SK-N-DZ (cell line): ENCODE data around the gene PARP12.

Experiments used
- DNase-seq: peaks from one replicate; pipeline ENCODE4 v3.0.0-alpha.2; 2015; ENCODE audit warnings: low spot score

The PARP12 gene

DNA sequence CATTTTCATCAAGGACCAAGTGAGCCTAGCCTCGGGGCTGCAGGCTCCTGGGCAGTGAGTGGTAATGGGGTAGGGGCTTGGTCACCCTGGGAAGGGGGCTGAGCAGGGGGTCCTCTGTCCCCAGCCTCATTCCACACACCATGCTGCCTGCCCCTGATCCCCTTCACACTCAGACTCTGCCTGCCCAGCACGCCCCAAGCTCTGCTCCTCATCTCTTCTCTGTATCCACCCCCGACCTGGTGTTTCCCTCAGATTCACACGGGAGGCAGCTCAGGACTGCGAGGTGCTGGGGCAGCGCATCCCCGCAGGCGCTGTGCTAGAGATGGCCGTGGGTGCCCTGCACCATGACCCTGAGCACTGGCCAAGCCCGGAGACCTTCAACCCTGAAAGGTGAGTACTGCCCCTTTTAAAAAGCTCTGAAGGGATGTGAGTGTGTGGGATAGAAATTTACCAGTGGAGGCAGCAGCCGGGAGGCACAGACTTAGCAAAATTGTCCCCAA is 47.2 kb downstream of the PARP12 start:
- DNase-seq = no peak

DNA sequence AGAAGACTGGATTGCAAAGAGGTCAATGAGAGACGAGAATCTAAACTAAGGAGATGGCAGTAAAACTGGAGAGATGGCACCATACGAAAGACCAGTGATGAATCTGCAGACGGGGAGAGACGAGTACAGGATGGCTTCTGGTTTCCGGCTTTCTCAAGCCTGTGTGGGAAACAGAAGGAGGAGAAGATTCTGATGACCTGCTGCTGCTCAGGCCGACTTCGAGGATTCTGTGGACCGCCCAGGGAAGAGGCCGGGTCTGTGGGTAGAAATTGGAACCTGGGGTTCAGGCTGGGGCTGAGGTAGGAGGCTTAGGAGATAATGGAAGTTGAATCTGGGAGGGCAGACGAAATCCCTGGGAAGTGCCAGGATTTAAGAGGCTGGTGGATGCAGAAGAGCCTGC is 48.6 kb downstream of the PARP12 start:
- no peak for DNase-seq

DNA sequence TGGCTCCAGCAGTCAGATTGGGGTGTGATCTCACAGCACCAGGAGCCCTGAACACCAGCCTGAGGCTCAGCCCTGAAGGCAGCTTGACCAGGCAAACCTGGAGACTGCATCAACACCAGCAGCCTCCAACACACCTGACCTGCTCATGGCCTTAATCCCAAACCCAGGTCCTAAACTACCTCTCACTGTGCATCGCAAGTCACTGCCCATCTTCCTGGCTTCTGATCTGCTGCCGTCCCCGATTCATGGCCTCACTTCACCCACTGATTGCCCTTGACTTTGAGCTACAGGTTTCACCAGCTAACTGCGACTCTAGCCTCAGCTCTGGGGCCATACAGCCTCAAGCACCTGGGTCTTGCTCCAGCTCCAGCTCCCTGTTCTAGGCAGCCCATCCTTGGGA is 49.1 kb downstream of the PARP12 start:
- no peak for DNase-seq

DNA sequence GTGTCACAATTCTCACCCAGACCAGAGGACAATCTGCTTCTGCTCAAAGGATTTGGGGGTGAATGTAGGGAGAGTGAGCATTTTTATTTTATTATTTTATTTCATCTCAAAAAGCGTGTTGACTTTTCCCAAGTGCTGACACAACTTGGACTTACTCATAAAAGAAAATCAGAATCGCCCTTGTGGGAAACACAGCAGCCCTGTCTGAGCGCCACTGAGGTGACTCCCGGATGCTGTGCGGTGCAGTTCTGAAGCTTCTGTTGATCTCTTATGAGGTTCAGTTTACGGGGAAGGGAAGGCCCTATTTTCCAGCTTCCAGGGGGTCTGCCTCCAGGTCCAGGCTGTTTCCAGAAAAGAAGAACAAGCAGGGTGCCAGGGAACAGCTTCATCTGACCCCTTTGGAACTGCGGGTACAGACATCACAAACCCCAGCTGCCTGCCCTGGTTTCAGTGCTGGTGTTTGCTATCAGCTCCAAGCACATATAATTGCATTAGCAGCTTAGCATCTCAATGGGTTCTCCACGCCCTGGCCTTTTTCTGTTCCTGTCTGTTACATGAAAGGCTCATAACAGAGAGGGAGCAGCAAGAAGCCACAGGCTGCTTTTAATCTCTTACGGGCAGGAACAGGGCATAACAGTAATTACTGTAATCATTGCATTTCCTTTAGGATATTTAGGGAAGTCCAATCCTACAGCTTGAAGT is 52.4 kb downstream of the PARP12 start:
- peak; percentile 90 for DNase-seq

DNA sequence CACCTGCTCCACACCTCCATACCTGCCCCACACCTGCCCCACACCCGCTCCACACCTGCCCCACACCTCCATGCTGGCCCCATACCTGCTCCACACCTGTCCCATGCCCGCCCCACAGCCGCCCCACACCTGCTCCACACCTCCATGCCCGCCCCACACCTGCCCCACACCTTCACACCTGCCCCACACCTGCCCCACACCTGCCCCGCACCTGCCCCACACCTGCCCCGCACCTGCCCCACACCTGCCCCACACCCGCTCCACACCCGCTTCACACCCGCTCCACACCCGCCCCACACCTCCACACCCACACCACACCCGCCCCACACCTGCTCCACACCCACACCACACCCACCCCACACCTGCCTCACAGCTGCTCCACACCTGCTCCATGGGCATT is 53.0 kb downstream of the PARP12 start:
- no peak for DNase-seq

DNA sequence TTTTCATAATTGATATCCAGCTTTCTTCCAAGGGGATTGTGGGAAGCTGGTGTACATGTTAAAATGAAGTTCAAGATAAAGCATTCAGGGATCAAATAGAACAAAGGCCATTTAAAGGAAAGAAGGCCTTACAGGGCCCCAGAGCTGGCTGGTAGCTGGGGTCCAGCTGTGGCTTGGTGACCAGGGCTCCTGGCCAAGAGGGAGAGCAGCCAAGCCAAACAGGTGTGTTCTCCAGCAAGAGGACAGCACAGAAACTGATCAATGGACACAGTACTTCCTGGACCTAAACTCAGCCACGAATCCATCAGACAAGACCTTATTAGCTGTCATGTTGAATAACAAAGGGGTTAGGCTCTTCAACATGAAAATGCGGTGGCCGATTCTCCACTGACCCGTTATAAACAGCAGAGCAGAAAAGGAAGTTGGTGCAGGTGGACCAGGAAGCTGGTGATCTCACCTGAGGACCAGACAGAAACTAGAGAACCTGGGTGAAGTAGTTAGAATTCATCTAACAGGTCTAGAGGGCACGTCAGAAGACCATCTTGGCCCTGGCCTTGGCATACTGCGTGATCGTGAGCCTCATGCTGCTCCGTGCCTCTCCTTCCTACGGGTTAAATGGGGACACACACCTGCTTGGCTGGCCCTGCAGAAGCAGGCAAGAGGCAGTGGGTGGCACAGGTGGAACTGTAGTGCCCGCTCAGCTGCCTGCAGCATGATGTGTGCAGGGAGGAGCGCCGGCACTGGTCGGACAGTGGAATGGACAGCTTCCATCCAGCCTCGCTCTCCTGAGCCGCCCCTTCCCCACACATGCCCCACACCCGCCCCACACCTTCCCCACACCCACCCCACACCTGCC is 53.8 kb downstream of the PARP12 start:
- DNase-seq = no peak

DNA sequence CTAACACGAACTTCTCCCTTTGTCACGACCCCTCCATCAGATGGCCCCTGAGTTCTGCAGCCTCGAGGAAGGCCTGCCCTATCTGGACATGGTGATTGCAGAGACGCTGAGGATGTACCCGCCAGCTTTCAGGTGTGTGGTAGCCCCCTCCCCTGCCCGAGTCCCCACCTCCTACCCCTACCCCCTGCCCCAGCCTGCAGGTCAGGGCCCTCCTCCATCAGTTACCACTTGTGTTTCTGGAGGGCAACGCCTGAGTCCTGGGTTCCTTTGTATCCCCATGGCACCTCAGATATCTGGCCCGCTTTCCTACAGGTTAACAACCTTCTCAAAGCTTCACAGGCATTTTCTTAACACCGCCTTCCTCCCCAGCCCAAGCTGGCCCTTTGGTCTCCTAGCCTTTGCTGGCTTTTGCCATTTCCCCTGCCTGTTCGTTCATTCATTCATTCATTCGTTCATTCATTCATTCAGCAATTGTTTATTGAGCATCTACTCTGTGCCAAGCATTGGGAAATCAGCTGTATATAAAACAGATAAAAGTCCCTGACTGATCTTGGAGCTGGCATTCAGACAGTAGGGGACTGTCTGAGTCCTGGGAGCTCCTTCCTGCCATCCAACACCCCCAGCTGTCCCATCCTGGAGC is 55.6 kb downstream of the PARP12 start:
- DNase-seq = no peak

DNA sequence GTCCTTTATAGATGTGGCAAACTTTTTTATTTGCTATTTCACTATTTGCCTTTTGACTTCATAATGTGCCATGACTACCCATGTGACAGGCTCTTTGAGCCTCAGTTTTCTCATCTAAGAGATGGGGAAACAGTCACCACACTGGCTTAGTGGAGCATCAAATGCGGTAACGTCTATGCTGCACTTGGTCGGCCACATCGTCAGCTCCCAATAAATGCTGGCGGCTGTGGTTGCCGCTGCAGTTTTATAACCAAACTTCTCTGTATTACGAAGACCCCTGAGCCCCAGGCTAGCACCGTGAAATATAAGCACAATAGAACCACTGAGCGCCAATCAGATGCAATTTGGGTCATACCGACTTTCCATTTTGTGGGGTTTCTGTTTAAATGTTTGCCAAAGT is 56.2 kb downstream of the PARP12 start:
- DNase-seq = no peak

DNA sequence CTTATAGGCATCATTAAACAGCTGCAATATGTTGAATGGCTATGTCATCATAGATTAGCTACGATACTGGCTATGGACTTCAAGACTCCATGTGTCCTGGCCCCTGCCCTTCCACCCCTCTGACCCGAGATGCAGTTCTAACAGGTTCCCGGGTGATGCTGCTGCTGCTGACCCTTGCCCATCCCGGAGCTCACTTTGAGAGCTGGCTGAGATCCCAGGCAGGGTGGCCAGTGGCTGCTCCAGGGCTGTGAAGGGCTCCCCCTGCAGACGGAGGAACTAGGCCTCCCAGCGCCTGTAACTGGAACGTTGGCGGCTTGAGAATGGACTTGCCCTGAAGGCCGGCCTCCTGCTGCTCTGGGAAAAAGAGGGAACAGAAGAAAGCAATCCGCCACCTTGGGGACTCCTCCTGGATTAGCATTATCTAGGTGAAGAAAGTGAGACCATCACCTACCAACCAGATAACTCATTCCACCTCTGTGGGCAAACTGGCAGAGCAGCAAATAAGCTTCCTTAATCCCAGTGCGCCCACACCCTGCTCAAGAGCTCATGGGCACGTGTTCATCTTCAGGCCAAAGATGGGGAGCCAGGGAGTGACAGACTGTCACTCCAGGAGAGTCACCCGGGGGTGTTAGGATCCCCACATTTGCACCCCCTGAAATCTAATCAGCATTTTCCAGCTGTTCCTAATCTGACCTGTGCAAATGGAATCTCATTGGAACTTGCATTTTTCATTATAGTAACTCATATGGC is 56.8 kb downstream of the PARP12 start:
- DNase-seq = peak; percentile 64

DNA sequence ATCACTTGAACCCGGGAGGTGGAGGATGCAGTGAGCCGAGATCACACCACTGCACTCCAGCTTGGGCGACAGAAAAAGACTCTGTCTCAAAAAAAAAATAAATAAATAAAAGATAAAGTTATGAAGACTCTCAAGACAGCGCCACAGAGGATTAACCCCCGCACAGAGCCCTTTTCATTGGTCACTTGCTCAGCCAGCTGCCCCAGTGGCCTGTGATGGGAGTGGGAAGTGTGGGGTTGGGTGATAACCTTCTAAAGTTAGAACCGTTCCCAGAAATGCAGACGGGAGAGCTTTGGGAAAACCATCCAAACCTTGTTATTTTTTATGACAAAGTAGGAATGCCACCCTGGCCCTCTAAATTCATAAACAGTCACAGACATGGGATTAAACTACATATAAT is 57.4 kb downstream of the PARP12 start:
- DNase-seq = no peak

DNA sequence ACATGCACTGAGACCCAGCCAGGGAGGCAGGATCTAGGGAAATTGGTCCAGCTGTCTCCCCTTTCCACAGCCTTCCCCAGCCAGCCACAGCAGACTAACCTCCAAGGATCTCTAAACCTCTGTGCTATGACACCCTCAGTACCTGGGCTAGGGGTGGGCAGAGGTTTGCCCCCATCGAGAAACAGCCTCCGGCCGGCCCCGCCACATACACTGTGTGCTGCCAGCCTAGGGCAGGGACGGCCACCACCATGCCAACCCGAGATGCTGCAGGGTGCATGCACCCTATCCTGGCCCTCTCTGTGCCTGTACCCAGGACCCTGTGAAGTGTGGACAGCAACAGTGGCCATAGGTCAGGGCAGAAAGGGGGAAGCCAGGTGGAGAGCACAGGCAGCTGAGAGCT is 58.1 kb downstream of the PARP12 start:
- no peak for DNase-seq

DNA sequence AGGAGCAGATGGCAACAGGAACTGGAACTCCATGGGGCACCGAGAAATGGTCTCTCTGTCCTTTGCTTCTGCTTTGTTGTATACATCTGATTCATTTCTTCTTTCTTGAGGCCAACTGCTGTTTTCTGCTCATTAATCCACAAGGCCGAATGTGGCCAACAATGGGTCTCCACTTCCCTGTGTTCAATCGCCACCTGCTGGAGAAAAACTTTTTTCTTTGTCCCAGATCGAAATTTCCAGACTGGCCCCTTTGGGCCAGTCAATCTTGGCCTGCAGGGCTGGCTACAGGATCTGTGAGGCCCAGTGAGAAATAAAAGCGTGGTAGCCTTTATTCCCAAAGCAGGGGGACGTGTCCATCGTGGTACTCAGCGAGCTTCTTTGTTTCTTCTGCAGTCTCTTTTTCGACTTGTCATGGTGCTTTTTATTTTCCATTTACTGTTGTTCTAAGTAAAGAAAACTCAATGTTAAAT is 58.8 kb downstream of the PARP12 start:
- DNase-seq = peak; percentile 60

DNA sequence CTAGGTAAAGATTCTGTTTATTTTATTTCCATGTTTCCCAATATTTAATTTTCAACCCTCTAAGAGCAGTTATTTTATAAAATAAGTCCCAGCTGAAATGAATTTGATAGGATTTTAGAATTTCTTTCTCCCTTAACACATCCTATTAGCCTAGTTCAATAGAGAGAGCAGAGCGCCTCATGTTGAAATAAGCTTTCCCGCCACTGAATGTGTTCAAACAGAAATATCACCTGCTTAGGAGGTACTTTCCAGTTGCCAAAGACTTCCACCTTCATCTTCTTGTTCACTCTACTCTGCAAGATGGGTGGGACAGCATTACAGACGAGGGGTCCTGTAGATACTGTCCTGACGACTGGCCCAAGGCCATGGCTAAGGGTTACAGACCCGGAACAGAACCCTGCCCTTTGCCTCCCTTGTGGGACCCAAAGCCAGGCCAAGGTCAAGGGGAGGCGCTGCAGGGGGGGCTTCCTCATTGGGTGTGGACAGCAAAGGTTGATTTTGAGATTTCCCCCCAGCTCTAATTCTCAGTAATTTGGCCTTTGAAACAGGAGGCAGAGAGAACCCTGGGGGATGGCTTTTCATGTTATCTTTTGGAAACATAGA is 62.0 kb downstream of the PARP12 start:
- DNase-seq = no peak

DNA sequence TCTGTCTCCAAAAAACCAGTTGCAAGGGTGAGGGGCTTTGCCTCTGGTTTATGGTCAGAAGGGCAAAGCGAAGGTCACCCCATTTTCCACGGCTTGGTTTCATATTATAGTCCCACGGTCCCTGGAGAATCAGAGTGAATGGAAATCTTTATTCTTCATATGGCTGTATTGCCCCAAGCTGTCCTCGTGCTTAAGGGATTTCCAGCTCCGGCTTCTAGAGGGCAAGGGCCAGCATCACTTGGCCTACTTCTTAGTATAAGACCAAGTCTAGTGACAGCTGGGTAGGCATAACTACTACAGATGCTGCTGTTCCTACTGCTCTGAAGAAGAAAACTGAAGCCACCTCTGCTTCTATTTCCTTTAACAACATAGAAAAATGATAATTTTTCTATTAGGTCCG is 63.2 kb downstream of the PARP12 start:
- DNase-seq = no peak

DNA sequence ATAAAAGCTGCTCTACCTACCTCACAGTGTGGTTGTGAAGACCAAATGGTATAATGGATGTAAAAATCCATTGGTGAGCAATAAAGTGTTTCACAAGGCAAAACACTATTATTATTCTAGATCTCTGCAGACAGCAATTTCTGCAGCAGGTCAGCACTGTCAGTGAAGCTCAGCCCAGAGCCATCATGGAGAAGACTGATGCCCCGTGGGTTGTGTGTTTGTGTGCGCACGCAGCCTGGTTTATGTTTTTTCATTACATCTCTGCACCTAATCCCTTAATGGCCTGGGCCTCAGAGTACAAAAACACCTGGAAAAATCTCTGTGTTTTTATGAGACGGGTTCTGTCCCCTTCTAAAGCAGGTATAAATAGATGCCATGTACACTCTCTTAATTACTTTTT is 64.2 kb downstream of the PARP12 start:
- no peak for DNase-seq

DNA sequence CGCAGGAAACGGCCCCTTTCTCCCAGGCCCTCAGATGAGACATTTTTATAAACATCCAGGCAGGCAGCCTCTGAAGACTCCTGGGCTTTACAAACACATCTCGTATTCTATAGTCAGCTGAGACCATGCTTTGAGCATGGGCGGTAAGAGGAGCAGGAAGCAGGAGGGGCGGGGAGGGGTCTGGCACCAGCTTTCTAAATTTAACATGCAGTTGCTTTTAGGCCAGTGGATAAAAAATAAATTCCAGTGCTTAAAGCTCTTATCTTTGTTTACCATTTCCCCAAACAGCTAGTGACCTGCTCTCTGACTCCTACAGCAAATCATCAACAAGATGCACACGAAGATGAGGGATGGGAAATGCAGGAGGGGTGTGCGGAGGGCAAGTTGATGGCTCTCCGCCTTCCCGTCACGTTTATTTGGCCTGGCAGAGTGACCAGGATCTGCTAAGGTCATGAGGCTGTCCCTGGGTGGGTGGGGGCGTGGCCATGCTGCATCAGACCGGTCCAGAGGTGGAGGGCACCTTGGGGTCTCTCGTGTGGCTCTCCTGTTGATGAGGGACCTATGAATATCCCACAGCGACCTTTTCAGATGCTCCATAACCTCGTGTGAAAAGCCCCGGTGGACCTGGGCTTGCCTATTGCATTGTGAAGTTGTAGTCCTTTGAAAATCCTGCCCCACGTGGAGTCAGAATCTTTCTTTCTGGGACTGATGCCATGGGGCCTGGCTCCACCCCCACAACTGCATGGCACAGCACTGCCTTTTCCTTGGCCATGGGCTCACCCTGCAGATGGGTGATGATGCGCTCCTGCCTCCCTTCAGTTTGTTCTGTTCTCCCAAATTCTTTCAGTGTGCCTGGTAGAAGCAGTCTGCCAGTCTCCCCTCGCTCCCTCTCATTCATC is 67.5 kb downstream of the PARP12 start:
- no peak for DNase-seq

DNA sequence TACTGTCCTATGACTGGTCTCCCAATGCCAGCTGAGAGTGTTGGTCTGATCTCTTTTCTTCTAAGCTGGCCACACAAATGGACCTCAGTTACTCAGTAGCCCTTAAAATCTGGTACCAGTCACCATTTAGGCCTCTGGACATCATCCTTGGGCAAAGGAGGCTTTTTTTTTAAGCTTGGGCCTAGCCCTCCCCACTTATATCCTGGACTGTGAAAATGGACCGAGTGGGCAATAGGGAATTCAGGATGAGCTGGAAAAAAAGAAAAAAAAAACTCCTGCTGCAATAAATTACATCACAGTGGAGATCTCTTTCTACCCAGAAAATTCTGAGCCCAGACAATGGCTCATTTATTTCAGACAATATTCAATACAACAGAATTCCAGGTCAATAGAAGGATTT is 68.4 kb downstream of the PARP12 start:
- no peak for DNase-seq

DNA sequence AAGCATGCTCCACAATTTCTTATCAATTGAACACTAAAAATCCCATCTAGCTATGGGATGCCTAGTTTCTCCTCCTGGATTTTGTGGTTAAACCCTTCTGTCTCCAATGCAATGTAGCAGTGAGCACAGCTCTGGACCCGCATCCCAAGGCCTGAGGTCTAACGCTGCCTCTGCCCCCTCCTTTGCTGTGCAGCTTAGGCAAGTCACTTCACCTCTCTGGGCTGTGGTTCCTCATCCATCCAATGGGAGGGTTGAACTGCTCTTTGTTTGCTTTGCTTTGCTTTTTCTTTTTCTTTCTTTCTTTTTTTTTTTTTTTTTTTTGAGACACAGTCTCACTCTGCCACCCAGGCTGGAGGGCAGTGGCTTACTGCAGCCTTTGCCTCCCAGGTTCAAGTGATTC is 69.2 kb downstream of the PARP12 start:
- no peak for DNase-seq

DNA sequence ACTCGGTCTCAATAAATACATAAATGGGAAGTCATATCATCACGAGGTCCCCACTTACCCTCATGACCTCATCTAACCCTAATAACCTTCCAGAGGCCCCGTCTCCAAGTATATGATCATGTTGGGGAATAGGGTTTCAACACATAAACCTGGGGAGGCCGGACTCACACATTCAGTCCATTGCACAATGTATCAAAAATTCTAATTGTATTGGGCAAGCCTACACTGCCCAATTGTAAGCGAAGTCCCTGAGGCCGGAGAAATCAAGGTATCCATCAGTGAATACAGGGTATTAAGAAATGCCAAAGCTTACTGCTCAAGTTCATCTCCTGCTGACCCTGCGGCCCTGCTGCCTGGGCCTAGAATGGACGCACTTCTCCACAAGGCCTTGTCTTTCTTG is 69.6 kb downstream of the PARP12 start:
- no peak for DNase-seq

DNA sequence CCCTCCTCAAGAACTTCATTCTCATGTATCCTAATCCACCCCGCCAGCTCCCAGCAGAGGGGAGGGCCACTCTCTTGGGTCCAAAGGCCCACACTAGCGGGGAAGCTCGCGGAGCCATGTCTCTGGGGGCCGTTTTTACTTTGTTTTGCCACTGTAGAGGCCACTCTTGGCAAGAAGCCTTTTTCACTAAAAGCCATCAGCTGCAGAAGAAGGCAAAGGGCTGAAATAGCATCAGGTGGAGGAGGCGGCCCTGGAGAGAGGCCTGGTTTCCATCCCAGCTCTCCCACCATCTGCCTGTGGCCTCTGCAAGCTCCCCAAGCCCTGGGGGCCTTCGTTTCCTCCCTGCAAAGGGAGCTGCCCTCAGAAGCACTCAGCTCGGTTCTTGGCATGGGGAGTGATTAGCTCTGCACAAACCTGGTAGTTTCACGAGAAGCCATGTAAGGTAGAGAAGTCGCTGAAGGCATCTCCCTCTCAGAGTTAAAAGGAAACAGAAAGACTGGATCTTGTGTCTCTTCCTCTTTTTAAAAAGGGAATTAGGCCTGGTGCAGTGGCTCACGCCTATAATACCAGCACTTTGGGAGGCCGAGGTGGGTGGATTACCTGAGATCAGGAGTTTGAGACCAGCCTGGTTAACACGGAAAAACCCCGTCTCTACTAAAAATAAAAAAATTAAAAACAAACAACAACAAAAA is 70.3 kb downstream of the PARP12 start:
- DNase-seq = peak; percentile 64
